Spleen (tissue), 11 donors: ENCODE results near the gene HOMER3. TPM values are rescaled to one million over a fixed set of nuclear protein-coding genes. Genes with fewer than 3 reads are reported as not detected.
"Not testable (repeated sequence)": the region's sequence is repeated elsewhere in the genome, so short reads cannot be mapped to it uniquely, and the experiment has no call there.

Experiments
- DNase-seq: peaks from one replicate; pipeline ENCODE4 v3.0.0-alpha.2; 2020
- H3K27ac ChIP-seq, 8 donors: fragments of 200-600 bp; sonication (generic) in 7 of 8; 1 replicate in 4 of 8; 2 replicates in 4 of 8; pipeline versions ENCODE4 v1.5.0 to v1.8.0; 2016 to 2021; ENCODE audit warnings: inconsistent platforms in 4 of 8, mild to moderate bottlenecking in 4 of 8, moderate library complexity in 1 of 8
- H3K27me3 ChIP-seq, 7 donors: fragments of 200-600 bp; sonication (generic) in 6 of 7; replicated peaks in 1 of 7; 1 replicate in 4 of 7; 2 replicates in 3 of 7; pipeline versions ENCODE4 v1.5.0 to v1.8.0; 2016 to 2021; ENCODE audit warnings: inconsistent platforms in 3 of 7, mild to moderate bottlenecking in 1 of 7
- H3K36me3 ChIP-seq, 6 donors: fragments of 200-600 bp; sonication (generic) in 5 of 6; 1 replicate in 4 of 6; 2 replicates in 2 of 6; pipeline versions ENCODE4 v1.5.0 to v1.8.0; 2016 to 2021; ENCODE audit warnings: inconsistent platforms in 2 of 6
- H3K4me1 ChIP-seq, 6 donors: fragments of 200-600 bp; sonication (generic) in 5 of 6; 1 replicate in 3 of 6; 2 replicates in 3 of 6; pipeline versions ENCODE4 v1.5.0 to v1.8.0; 2016 to 2021; ENCODE audit warnings: inconsistent platforms in 3 of 6
- H3K4me3 ChIP-seq, 8 donors: fragments of 200-600 bp; sonication (generic) in 7 of 8; 1 replicate in 4 of 8; 2 replicates in 4 of 8; pipeline versions ENCODE4 v1.5.0 to v1.8.0; 2016 to 2021; ENCODE audit warnings: inconsistent platforms in 4 of 8, mild to moderate bottlenecking in 4 of 8, moderate library complexity in 2 of 8
- H3K9me3 ChIP-seq, 8 donors: fragments of 200-600 bp; sonication (generic) in 7 of 8; 1 replicate in 4 of 8; 2 replicates in 4 of 8; pipeline versions ENCODE4 v1.5.0 to v1.8.0; 2016 to 2021; ENCODE audit warnings: inconsistent platforms in 4 of 8
- POLR2A ChIP-seq, 3 donors: fragments of 450-650 bp; IDR thresholded peaks; one replicate each; pipeline ENCODE4 v1.5.1; 2017; ENCODE audit warnings: antibody characterized with exemption in 3 of 3, mild to moderate bottlenecking in 1 of 3
- POLR2AphosphoS5 ChIP-seq, 3 donors: sonication (generic); formaldehyde crosslinking; IDR thresholded peaks; one replicate each; pipeline ENCODE4 v1.5.1; 2017; ENCODE audit warnings: antibody characterized with exemption in 3 of 3
- WGBS, 5 donors: extraction: QIAGEN DNeasy Blood & Tissue Kit in 3 of 5; methylation state at CpG; one replicate each; pipeline versions ENCODE4 v1.1.5 to v1.1.7; 2013 to 2018; 5-methylcytosine and 5-hydroxymethylcytosine counted together
- intact Hi-C: fragments of 100-400 bp; cut with DNase I; formaldehyde crosslinking; loops from one replicate; pipeline ENCODE4 v1.15.0; 2023; ENCODE audit warnings: low total_unique reads
- polyA plus RNA-seq, 3 donors: library from polyadenylated mRNA; stranded (reverse); fragments of 200-250 nt; gene quantifications; one replicate each; pipeline ENCODE4 v1.2.1, GENCODE V29; 2013
- total RNA-seq, 7 donors: library from RNA; depleted of rRNA in 3 of 7; stranded (reverse); fragments of >200 nt in 3 of 7; fragmentation: NEBNext Ultra II Directional in 4 of 7; extraction: Animal tissue kit (Norgen Biotek cat#: 25700) in 4 of 7; gene quantifications; one replicate each; pipeline versions ENCODE4 v1.1.0 to v1.2.1, GENCODE V29; 2016 to 2021
- TF ChIP-seq, protein P1 (sequence below), 11 experiments: fragments of 200-600 bp in 7 of 11; fragments of 450-650 bp in 4 of 11; sonication (generic) in 4 of 11; IDR thresholded peaks in 8 of 11; conservative IDR thresholded peaks in 3 of 11; 1 replicate in 7 of 11; 2 replicates in 4 of 11; pipeline versions ENCODE4 v1.4.0 to v1.8.0; 2016 to 2021; ENCODE audit warnings: antibody characterized with exemption in 11 of 11, inconsistent platforms in 4 of 11, mild to moderate bottlenecking in 1 of 11
- donor health status: healthy with polysubstance abuse.
- donor health status: DM: no; HTN: no; CAD: no; lungs with moderate emphysema.
- donor health status: DM: no; HTN: no; CAD: no.
- donor health status: Bipolar disorder and iron deficiency.
- donor health status: healthy.
- donor health status: DM: no; HTN: no; CAD: no.
- donor health status: DM: yes; HTN: yes; CAD: no.

Gene HOMER3
- total and polyA plus RNA-seq, 10 donors, result 22.4 to 279 (median 86.5) TPM

DNA sequence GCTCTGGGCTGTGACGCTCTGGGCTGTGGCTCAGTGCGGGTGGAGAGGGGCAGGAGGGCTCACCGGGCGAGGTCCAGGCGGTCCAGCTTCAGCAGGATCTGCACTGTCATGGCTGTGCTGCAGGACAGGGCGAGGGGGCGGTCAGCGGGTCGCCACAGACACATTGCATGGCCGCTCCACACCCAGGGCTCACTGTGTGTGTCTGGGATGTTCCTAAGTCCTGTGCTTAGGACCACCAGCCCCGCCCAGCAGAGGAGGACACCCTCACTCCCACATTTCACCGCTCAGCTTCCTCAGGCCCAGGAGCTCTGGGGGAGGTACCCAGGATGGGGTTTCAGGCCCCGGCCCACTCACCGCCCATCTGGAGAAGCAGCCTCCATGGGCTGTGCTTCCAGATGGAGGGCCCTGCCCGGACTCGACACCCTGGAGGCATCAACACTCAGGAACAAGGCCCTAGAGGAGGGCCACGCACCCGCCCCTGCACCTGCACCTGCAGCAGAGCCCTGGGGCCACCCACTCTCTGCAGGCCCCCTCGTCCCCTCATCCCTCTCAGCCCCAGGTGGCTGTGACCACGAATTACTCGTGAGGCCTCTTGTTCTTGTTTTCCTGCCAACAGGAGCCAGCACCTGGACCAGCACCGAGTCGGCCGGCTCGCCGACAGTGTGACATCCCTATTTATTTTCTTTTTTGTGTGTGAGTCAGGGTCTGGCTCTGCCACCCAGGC lies 35.3 kb downstream of the HOMER3 start:
- 74 to 93% (median 91%) methylated on average over 21 to 26 of the region's 26 CpGs for WGBS, 5 donors
- TF ChIP-seq POLR2AphosphoS5 (IDR thresholded peaks at IDR 0.05) (peak in 2 of 3 donors; percentile 12 to 34), POLR2A (IDR thresholded peaks at IDR 0.05) (no peak)
- TF ChIP-seq, protein P1, sequence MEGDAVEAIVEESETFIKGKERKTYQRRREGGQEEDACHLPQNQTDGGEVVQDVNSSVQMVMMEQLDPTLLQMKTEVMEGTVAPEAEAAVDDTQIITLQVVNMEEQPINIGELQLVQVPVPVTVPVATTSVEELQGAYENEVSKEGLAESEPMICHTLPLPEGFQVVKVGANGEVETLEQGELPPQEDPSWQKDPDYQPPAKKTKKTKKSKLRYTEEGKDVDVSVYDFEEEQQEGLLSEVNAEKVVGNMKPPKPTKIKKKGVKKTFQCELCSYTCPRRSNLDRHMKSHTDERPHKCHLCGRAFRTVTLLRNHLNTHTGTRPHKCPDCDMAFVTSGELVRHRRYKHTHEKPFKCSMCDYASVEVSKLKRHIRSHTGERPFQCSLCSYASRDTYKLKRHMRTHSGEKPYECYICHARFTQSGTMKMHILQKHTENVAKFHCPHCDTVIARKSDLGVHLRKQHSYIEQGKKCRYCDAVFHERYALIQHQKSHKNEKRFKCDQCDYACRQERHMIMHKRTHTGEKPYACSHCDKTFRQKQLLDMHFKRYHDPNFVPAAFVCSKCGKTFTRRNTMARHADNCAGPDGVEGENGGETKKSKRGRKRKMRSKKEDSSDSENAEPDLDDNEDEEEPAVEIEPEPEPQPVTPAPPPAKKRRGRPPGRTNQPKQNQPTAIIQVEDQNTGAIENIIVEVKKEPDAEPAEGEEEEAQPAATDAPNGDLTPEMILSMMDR (IDR thresholded peaks at IDR 0.05 in 8 of 11, conservative IDR thresholded peaks at IDR 0.05 in 3 of 11), result no peak
- H3K36me3 ChIP-seq, result peaks cover 0 to 98% (median 84%) of the 10 kb centered on the region in 6 donors
- no peak overlapping the region for H3K27ac ChIP-seq
- no peaks in the 10 kb centered on the region for H3K9me3 ChIP-seq
- no peaks in the 10 kb centered on the region for H3K4me1 ChIP-seq
- no peak overlapping the region for H3K4me3 ChIP-seq
- DNase-seq, result no peak
- intact Hi-C loops, result no loop called here
- no peaks in the 10 kb centered on the region for H3K27me3 ChIP-seq

DNA sequence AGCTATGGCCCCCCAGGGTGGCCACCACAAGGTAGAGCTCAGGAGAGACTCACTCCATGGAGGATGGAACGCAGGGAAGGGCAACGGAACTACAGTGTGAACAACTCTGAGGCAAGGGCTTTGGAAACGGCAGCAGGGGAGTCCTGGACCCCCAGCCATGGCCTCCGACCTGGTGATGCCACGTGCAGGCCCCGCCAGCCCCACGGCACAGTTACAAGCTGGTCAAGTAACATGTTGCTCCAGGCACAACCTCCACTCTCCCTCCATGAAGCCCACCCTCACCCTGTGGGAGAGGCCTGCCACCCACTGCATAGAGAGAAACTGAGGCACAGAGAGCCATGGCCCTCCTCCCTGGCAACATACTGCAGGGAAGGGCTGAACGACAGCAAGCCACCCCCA lies 36.0 kb downstream of the HOMER3 start:
- WGBS, 5 donors, result 88 to 97% (median 92%) methylated on average over 3 to 8 of the region's 8 CpGs
- intact Hi-C loops, result no loop called here

DNA sequence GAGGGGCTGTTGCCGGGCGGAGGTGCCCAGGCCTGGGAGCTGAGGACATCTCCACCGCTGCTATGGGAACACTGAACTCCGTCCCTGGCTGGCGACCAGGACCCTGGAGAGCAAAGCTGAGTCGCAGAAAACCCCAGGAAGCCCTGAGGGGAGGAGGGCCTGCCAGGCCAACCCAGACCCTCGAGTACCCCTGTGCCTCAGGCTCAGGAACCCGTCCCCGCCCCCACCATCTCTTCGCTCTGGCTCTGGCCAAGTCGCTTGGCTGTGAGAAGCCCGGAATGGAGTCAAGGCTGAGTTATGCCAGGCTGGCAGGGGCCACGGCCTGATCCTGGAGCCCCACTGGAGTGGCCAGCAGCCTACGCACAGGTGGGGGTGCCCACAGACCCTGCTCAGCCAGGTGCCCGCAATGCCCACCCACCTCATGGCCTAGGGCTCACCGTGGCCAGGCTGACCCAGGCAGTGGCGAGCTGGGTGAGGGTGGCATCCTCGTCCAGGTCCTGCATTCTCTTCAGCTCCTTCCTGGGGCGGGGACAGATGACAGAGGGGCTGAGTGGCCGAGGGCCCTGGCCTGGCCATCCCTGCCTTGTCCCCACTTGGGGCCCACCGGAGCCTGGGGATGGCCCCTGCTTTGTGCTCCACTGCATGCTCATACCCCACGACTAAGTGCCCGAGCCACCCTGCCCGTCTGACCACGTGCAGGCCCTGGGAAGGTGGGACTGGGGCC lies 36.5 kb downstream of the HOMER3 start:
- no peaks in the 10 kb centered on the region for H3K4me1 ChIP-seq
- no peaks in the 10 kb centered on the region for H3K27me3 ChIP-seq
- H3K36me3 ChIP-seq, result peaks cover 0 to 98% (median 85%) of the 10 kb centered on the region in 6 donors
- 91 to 97% (median 95%) methylated on average over 15 to 25 of the region's 25 CpGs for WGBS, 5 donors
- TF ChIP-seq POLR2A (IDR thresholded peaks at IDR 0.05) (no peak), POLR2AphosphoS5 (IDR thresholded peaks at IDR 0.05) (peak in 1 of 3 donors; percentile 57)
- H3K4me3 ChIP-seq, result no peak overlapping the region
- H3K27ac ChIP-seq, result no peak overlapping the region
- no peak for DNase-seq
- intact Hi-C loops, result no loop called here
- no peaks in the 10 kb centered on the region for H3K9me3 ChIP-seq

More for the DNA sequence above, 36.0 kb downstream of the HOMER3 start:
- H3K27ac ChIP-seq, result no peak overlapping the region
- H3K36me3 ChIP-seq, result peaks cover 0 to 98% (median 84%) of the 10 kb centered on the region in 6 donors
- H3K4me3 ChIP-seq, result no peak overlapping the region
- no peaks in the 10 kb centered on the region for H3K27me3 ChIP-seq
- H3K9me3 ChIP-seq, result no peaks in the 10 kb centered on the region
- H3K4me1 ChIP-seq, result no peaks in the 10 kb centered on the region
- TF ChIP-seq, protein P1 (IDR thresholded peaks at IDR 0.05 in 8 of 11, conservative IDR thresholded peaks at IDR 0.05 in 3 of 11), result no peak
- TF ChIP-seq POLR2AphosphoS5 (IDR thresholded peaks at IDR 0.05) (peak in 1 of 3 donors; percentile 2), POLR2A (IDR thresholded peaks at IDR 0.05) (no peak)
- DNase-seq, result no peak

DNA sequence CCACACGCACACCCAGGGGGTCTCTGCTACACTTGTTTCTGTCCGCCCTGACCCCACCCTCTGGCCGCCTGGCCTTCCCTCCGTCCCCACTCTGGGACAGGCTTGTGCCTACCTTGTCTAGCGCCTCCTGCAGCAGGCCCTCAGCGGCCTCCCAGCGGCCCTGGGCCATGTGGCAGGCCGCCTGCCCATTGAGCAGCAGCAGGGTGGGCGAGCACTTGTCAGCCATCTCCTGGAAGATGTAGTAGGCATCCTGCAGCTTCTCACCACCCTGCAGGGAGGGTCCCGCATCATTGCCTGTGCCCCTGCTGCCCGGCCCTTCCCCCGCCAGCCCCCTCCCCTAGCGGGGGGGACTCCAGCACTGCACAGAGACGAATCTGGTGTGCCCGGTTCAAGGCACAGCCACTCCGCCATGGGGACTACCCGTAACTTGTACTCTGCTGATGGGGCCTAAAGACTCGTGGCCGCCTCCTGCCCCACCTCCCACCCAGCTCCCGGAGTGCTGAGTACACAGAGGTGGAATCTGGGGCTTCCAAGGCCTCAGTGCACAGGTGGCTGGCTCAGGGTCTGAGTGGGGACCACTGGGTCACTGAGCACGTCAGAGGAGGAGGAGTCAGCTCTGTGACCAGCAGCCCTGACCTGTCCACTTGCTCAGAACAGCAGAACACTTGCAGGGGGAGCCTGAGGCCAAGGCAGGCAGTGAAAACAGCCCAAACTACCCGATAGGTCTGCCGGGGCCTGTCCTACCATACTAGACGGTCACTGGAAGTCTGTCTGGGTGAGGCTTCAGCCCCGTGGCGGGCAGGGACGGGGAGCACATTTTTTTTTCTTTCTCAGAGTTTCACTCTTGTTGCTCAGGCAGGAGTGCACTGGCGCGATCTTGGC lies 37.6 kb downstream of the HOMER3 start:
- no peak for DNase-seq
- TF ChIP-seq POLR2A (IDR thresholded peaks at IDR 0.05), result no peak
- TF ChIP-seq POLR2AphosphoS5 (IDR thresholded peaks at IDR 0.05), result peak in 1 of 3 donors; percentile 70
- Histone ChIP-seq H3K27me3 (no peaks in the 10 kb centered on the region), H3K27ac (no peak overlapping the region), H3K36me3 (peaks cover 0 to 98% (median 87%) of the 10 kb centered on the region in 6 donors), H3K9me3 (no peaks in the 10 kb centered on the region), H3K4me1 (no peaks in the 10 kb centered on the region), H3K4me3 (no peak overlapping the region)
- 91 to 96% (median 93%) methylated on average over 20 to 29 of the region's 29 CpGs for WGBS, 5 donors
- intact Hi-C loops, result no loop called here

DNA sequence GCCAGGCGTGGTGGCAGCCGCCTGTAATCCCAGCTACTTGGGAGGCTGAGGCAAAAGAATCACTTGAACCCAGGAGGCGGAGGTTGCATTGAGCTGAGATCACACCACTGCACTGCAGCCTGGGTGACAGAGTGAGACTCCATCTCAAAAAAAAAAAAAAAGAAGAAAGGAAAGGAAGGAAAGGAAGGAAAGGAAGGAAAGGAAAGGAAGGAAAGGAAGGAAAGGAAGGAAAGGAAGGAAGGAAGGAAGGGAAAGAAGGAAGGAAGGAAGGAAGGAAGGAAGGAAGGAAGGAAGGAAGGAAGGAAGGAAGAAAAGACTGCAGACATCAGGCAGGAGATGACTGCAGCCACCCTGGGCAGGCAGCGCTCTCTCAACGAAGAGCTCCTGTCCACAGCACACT lies 38.5 kb downstream of the HOMER3 start:
- H3K9me3 ChIP-seq, H3K4me3 ChIP-seq, H3K27ac ChIP-seq, intact Hi-C loops, H3K27me3 ChIP-seq, H3K4me1 ChIP-seq, DNase-seq: not testable (repeated sequence)
- WGBS, 5 donors, result 95 to 98% (median 97%) methylated on average over 5 of the region's 5 CpGs
- H3K36me3 ChIP-seq, result peaks cover 0 to 93% (median 78%) of the 10 kb centered on the region in 6 donors
